NCI-H1436 treated with DMSO at 0.1 percent for 48 hours (cell line): ENCODE results near the gene MXRA7.
"Not testable (repeated sequence)": the region's sequence is repeated elsewhere in the genome, so short reads cannot be mapped to it uniquely, and the experiment has no call there.

Experiments
- DNase-seq: peaks from one replicate; lab custom pipeline; 2025; lab: John Stamatoyannopoulos, UW

Gene MXRA7

DNA sequence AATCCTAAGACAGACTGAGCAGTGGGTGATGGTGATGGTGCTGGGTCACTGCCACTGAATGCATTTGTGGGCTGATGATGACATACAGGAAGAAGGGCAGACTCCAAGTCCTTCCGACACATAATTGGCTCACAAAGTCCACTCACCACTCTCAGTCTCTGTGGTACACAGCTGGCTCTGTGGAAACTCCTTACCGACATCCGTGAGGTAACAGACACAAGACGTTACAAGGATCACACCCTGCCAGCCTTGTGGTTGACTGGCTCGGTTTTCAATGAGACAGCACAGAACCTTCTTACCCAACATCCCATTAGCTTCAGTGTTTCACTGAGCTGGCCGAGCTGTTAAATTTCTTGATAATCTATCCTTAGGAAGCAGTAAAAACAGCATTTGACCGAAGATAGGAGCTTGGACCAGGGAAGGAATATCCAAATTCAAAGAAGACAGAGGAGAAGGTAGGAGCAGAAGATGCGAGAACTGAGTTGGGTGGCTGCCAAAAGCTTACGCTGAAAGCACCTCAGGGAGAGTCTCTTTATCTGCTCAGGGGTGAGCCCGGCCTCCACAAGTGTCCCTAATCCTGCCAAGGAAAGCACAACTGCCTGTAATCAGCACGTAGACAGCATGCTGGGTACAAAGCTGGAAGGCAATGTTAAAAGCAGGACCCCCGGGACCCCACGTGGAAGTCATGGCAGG is 5.5 kb upstream of the MXRA7 start:
- DNase-seq, result no peak

- DNase-seq, result no peak
Observed at GRCh38 chr17:76715496-76715830, 4.7 kb upstream of the MXRA7 start.

GRCh38 chr17:76714822-76715495 is 4.2 kb upstream of the MXRA7 start:
- no peak for DNase-seq

GRCh38 chr17:76714336-76714735 is 3.6 kb upstream of the MXRA7 start:
- no peak for DNase-seq

DNA sequence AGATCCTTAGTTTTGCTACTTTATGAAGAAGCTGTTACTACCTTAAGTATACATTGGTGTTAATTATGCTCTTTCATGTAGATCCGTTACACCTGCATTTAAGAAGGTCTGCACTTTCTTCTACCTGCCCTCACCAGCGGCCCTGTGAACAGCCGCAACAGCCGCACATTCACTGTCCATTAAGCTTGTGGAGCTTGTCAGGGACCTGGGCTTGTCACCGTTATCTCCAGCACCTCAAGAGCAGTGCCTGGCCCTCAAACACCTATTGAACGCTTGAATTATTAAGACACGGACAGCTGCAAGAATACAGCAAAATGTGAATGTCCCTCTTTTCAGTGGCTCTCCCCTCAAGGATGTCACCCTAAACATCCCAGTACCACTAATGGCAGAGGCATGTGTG is 3.0 kb upstream of the MXRA7 start:
- DNase-seq, result no peak

GRCh38 chr17:76712321-76712720 is 1.6 kb upstream of the MXRA7 start:
- DNase-seq, result not testable (repeated sequence)

- not testable (repeated sequence) for DNase-seq
Observed at GRCh38 chr17:76709951-76710862, 558 bp downstream of the MXRA7 start.

DNA sequence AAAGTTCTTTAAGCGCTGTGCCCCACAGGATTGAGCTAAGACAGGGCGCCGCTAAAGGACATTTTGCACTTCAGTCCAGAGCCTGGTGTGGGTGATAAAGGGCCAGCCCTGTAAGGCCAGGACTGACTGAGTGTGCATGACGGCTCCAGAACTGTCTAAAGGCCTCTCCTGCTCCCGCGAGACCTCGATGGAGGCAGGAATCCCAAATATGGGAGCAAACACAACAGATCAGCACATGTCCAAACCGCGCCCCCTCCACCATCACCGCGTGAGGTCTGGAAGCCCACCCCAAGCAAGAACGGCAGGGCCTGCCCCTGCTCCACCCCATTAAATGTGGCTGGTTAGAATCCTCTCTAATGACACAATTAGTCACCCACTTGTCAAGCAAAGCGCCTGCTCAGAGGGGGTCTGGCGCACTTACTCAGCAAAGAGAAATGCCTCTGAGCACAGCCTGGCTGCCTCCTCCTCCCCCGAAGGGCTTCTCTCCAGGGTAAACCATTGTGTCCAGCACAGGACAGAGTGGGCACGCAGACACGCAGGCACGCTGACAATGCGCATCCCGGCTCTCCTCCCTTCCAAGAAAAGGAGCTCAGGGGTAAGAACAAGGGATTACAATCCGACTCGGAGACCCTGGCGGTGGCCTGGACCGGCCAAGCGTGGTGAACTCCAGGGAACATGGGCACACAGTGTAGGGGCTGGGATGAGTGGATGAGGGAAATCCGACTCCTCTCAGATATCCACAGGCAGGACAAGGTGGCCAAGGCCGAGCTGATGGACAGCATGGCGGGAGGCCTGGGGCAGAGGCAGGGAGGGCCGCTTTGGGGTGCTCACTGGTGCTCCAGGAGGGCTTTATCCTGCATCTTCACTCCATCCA is 1.5 kb downstream of the MXRA7 start:
- peak; percentile 41 for DNase-seq

DNA sequence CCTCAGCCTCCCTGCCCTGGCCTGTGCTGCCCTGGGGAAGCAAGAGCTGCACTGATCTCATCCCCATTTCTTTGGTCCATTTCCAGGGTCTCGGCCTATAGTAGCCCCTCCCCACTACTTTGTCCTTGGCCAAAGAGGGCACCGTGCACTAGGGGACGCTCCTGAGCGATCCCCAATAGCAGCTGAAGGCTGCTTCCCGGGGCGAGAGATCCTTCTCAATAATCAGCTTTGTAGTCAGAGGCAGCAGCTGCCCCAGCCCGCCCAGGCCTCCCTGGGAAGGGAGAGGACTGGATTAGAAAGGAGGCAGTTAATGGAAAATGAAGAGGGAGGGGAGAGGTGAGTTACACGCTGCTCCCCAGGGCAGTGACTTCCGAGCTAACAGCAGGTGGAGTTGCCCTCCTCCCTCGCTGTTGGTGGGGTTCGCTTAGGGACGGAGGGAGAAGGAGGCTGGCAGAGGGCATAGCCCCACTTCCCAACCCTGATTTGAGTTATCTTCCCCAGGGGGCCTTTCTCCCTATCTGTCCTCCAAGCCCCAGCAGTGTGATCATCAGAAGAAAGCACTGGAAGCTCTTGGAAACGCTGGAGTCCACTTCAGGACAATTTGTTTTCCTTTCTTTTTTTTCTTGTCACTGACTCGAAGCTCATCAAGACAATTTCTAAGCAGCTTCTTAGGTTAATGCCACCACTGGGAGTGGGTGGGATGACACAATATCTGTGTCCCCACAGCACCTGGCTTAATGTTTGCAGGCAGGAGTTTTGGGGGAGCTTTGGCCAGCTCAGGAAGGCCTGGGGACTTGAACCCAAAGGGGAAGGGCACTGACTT is 2.6 kb downstream of the MXRA7 start:
- DNase-seq, result no peak

DNA sequence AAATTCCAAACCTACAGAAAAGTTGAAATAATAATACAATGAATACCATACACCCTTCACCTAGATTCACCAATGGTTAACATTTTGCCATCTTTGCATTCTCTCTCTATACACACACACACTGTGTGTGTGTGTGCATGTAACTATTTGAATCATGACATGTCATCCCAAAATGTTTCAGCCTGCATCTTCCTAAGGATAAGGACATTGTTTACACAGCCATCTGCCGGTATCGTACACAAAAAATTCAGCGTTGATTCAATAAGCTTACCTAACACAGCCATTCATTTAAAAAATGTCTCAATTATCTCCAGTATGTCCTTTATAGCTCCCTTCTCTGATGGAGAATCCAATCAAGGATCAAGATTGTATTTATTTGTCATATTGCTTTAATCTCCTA is 3.9 kb downstream of the MXRA7 start:
- DNase-seq, result no peak

DNA sequence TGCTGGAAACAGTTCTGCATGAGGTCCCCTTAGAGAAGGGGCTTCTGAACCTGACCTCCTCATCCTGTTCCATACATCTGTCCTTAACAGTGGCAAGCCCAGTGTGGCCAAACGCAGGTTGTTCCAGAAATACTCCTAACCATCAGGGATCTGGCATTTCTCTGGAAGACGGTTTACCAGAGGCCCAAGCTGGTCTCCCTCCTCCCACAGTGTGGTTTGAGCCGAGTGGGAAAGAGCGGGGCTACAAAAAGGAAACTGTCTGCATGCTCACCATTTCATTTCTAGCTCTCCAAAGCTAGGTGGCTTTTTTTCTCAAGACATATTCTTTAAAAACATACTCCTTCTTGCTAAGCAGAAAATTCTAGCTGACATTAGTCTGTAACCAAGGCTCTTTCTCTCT is 6.0 kb downstream of the MXRA7 start:
- DNase-seq, result no peak

DNA sequence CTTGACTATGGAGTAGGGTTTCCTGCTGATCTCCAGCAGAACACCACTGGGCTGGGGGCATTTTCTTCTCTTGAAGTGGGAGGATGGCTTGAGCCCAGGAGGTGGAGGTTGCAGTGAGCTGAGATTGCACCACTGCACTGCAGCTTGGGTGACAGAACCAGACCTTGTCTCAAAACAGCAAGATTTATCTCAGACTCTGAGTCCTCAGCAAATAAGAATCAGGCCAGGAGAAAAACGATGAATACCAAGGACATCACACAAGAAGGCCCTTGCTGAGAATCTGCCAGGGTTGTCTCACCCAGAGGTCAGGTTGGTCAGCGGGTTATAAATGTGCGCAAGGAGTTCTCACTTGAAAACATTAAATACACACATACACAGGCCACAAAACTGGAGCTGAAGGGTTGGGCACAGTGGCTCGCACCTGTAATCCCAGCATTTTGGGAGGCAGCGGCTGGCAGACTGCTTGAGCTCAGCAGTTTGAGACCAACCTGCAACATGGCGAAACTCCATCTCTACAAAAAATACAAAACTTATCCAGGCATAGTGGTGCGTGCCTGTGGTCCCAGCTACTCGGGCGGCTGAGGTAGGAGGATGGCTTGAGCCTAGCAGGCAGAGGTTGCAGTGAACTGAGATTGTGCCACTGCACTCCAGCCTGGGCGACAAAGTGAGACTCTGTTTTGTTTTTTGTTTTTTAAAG is 7.7 kb downstream of the MXRA7 start:
- no peak for DNase-seq

DNA sequence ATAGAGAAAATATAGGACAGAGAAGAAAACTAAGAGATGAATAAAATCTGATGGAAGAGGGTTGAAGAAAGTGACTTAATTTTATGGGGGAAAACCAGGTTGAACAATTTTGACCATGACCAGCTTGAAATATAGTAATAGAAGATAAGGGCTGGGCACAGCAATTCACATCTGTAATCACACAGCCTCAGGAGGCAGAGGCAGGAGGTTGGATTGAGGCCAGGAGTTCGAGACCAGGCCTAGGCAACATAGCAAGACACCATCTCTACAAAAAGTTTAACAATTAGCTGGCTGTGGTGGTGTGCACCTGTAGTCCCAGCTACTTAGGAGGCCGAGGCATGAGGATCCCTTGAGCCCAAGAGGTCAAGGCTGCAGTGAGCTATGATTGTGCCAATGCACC is 8.7 kb downstream of the MXRA7 start:
- DNase-seq, result no peak

- DNase-seq, result no peak
Observed at GRCh38 chr17:76701471-76701967, 9.2 kb downstream of the MXRA7 start.

DNA sequence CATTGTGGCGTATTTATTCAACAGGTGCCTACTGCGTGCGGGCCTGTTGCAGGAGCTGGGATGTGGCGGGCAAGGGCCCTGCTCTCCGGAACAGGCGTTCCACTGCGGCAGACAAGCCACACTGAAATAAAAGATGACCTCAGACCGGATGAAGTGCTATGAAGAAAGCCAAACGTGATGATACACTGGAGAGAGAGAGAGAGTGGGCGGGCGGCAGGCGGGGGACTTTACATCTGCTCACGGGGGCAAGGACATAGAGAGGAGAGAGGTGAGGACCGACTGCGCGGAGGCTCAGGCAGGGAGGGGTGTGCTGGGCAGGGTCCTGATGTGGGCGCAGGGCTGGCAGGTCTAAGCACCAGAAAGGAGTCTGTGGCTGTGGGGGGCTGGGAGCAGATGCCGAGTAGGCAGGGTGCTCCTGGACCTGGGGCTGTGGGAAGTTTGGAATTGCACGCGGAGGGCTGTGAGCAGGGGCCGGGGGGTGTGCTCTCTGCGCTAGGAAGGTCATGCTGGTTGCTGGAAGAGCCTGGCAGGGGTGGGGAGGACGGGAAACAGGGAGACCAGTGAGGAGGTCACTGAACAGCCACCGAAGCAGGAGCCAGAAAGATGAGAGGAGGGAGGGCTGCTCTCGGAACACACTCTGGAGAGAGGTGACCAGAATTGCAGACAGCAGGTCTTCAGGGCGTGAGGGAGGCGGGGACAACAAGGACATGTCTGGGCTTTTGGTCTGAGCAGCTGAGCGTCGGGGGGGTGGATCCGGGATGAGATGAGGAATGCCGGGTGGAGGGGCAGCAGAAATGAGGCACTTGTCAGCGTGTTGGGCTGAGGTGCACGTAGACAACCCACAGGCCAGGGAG is 9.9 kb downstream of the MXRA7 start:
- no peak for DNase-seq

- DNase-seq, result peak; percentile 36
Observed at GRCh38 chr17:76700270-76700616, 10.5 kb downstream of the MXRA7 start.

DNA sequence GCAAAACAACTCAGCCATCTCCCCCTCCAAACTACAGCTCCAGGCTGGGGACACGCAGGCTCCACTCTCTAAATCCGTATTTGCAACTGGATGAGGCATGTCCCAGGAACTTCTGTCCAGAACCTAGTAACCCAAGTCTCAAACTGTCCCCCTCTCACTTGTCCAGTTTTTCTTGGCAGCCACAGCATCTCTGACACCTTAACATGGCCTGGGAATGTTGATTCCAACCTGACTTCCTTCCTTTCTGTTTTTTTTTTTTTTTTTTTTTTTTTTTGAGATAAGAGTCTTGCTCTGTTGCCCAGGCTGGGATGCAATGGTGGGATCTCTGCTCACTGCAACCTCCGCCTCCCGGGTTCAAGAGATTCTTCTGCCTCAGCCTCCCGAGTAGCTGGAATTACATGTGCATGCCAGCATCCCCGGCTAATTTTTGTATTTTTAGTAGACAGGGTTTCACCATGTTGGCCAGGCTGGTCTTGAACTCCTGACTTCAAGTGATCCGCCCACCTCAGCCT is 12.2 kb downstream of the MXRA7 start:
- DNase-seq, result not testable (repeated sequence)

- no peak for DNase-seq
Observed at GRCh38 chr17:76697702-76698465, 12.9 kb downstream of the MXRA7 start.
